GM19455 (cell line): ENCODE results near the gene ME2.
"Not testable (repeated sequence)": the region's sequence is repeated elsewhere in the genome, so short reads cannot be mapped to it uniquely, and the experiment has no call there.

Experiments
- ATAC-seq: cut with Tn5 transposase; IDR thresholded peaks from one replicate; pipeline ENCODE4 v1.9.1; 2021; ENCODE audit not compliant: unreplicated experiment

The ME2 gene

GRCh38 chr18:50969448-50969847, 90.5 kb downstream of the ME2 start:
- no peak for ATAC-seq

- ATAC-seq, result no peak
Measured at GRCh38 chr18:50970006-50970405, 91.1 kb downstream of the ME2 start.

DNA sequence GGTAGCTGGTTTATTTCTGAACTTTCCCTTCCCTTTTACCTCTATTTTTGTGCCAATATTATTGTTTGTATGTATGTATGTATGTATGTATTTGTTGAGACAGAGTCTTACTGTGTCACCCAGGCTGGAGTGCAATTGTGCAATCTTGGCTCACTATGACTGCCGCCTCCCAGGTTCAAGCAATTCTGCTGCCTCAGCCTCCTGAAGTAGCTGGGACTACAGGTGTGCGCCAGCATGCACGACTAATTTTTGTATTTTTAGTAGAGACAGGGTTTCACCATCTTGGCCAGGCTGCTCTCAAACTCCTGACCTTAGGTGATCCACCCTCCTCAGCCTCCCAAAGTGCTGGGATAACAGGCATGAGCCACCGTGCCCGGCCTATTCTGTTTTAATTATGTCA, 93.5 kb downstream of the ME2 start:
- ATAC-seq, result not testable (repeated sequence)

- no peak for ATAC-seq
Measured at GRCh38 chr18:50973367-50974126, 94.6 kb downstream of the ME2 start.

- ATAC-seq, result no peak
Measured at GRCh38 chr18:50977037-50977760, 98.3 kb downstream of the ME2 start.

- no peak for ATAC-seq
Measured at GRCh38 chr18:50981381-50981780, 102.5 kb downstream of the ME2 start.

DNA sequence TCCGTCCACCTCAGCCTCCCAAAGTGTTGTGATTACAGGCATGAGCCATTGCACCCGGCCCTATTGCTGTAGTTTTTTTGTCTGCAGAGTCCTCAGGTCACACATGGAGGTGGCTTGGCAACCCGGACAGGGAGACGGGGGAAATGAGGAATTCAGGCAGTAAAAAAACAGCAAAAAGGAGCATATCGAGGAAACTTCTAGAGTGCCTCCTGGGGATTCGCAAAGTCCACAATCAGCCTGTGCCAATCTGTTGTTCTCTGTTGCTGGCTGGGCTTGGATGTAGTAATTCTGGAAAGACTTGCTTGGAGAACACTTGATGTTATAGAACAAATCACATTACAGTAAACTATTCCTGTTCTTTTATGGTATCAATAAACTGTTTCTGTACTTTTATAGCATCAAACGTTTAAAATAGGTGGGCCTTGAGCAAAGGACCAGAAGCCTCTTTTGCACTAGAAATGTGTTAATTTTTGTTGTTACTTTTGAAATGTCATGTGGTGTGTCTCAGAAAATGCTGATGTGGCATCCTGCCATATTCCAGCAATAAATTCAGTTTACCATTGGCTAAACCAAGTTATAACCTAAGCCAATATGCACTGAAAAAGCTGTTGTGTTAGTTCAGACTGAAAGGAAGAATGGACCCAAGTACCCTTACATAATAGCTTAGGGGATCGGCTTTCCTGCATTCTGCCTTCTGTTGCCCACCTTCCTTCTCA, 103.3 kb downstream of the ME2 start:
- no peak for ATAC-seq

DNA sequence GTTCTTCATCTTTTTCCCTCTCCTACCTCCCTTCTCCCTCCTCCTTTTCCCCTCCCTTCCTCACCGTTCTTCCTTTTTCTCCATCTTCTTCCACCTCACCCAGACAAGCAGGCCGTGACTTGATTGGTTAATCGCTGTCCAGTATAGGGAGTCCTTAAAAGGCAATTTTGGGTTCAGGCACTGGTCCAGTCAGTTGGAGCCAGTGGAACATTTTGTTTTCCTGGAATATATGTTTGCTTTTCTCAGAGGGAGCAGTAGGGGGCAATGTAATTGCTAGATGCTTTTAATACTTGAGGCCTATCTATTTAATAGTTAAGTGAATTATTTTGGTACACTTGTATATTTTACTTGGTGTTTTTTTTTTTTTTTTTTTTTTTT, 103.9 kb downstream of the ME2 start:
- ATAC-seq, result no peak

- ATAC-seq, result no peak
Measured at GRCh38 chr18:50986360-50987087, 107.6 kb downstream of the ME2 start.

GRCh38 chr18:50987261-50987660, 108.3 kb downstream of the ME2 start:
- no peak for ATAC-seq

DNA sequence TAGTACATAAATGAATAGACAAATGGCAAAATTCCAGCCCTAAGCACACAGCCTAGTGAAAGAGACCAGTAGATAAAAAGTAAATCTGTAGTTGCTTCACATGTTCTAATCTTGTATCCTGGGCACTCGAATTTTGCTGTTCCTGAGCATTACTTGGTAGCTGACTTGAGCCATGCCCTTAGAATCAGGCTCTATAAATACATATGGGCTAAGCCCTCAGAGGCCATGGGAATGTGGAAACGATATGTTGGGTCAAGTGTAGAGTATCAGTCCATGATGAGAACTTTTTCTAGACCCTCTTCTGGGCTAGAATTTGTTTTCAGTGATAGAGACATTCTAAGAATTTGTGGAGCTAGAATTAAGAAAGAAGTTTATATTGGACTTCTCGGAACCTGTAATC, 110.8 kb downstream of the ME2 start:
- no peak for ATAC-seq

- no peak for ATAC-seq
Measured at GRCh38 chr18:50992351-50992762, 113.4 kb downstream of the ME2 start.

- no peak for ATAC-seq
Measured at GRCh38 chr18:50994031-50994430, 115.1 kb downstream of the ME2 start.

DNA sequence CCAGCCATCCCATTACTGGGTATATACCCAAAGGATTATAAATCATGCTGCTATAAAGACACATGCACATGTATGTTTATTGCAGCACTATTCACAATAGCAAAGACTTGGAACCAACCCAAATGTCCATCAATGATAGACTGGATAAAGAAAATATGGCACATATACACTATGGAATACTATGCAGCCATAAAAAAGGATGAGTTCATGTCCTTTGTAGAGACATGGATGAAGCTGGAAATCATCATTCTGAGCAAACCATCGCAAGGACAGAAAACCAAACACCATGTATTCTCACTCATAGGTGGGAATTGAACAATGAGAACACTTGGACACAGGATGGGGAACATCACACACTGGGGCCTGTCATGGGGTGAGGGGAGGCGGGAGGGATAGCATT, 124.3 kb downstream of the ME2 start:
- not testable (repeated sequence) for ATAC-seq
